ENCODE data around the gene SLC2A4RG.

DNA sequence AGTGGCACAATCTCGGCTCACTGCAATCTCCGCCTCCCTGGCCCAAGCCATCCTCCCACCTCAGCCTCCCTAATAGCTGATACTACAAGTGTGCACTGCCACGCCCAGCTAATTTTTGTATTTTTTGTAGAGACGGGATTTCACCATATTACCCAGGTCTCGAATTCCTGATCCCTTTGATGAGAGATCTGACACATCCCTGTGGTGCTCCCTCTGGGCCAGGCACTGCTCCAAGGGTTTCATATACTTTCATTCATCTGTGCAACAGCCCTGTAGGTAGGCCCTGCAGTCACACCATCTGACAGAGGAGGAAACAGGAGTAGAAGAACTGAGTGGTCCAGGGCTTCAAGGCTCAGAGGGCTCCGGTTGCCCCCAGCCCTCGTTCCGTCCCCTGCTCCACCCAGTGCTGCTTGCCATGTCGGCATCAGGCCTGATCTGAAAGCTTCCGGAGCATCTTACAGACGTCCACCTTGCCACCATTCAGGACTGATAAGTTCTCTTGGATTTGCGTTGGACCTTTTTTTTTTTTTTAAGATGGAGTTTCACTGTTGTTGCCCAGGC is 28.4 kb upstream of the SLC2A4RG start:
- TF ChIP-seq, protein P1, sequence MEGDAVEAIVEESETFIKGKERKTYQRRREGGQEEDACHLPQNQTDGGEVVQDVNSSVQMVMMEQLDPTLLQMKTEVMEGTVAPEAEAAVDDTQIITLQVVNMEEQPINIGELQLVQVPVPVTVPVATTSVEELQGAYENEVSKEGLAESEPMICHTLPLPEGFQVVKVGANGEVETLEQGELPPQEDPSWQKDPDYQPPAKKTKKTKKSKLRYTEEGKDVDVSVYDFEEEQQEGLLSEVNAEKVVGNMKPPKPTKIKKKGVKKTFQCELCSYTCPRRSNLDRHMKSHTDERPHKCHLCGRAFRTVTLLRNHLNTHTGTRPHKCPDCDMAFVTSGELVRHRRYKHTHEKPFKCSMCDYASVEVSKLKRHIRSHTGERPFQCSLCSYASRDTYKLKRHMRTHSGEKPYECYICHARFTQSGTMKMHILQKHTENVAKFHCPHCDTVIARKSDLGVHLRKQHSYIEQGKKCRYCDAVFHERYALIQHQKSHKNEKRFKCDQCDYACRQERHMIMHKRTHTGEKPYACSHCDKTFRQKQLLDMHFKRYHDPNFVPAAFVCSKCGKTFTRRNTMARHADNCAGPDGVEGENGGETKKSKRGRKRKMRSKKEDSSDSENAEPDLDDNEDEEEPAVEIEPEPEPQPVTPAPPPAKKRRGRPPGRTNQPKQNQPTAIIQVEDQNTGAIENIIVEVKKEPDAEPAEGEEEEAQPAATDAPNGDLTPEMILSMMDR (IDR thresholded peaks at IDR 0.05) = no peak
- no peak for TF ChIP-seq POLR2A (IDR thresholded peaks at IDR 0.05)
